ENCODE data around the gene SSC4D. TPM values are rescaled to one million over a fixed set of nuclear protein-coding genes. Genes with fewer than 3 reads are reported as not detected.

Gene SSC4D
- total and polyA plus RNA-seq, 9 of the 15 experiments (the other 6 are each of a cell fraction or from before 2014, with no cell fraction given): 0.06 to 1.1 (median 0.85) TPM; not detected in 1

- TF ChIP-seq, protein P1, sequence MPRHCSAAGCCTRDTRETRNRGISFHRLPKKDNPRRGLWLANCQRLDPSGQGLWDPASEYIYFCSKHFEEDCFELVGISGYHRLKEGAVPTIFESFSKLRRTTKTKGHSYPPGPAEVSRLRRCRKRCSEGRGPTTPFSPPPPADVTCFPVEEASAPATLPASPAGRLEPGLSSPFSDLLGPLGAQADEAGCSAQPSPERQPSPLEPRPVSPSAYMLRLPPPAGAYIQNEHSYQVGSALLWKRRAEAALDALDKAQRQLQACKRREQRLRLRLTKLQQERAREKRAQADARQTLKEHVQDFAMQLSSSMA (CRISPR knock-in tag; IDR thresholded peaks at IDR 0.05): no peak
- no peak for TF ChIP-seq ZNF347 (CRISPR knock-in tag; IDR thresholded peaks at IDR 0.05; ENCODE audit: low read depth)
- no peak for TF ChIP-seq RBM15 (IDR thresholded peaks at IDR 0.05; ENCODE audit: insufficient read depth, low read length)
- no peak for TF ChIP-seq ZKSCAN3 (CRISPR knock-in tag; IDR thresholded peaks at IDR 0.05)
- TF ChIP-seq, protein P2, sequence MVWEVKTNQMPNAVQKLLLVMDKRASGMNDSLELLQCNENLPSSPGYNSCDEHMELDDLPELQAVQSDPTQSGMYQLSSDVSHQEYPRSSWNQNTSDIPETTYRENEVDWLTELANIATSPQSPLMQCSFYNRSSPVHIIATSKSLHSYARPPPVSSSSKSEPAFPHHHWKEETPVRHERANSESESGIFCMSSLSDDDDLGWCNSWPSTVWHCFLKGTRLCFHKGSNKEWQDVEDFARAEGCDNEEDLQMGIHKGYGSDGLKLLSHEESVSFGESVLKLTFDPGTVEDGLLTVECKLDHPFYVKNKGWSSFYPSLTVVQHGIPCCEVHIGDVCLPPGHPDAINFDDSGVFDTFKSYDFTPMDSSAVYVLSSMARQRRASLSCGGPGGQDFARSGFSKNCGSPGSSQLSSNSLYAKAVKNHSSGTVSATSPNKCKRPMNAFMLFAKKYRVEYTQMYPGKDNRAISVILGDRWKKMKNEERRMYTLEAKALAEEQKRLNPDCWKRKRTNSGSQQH (CRISPR knock-in tag; IDR thresholded peaks at IDR 0.05): no peak
- TF ChIP-seq POLR3A (IDR thresholded peaks at IDR 0.05; ENCODE audit: borderline replicate concordance, extremely low read depth, insufficient read depth, insufficient read length): no peak
- TF ChIP-seq, protein P3, sequence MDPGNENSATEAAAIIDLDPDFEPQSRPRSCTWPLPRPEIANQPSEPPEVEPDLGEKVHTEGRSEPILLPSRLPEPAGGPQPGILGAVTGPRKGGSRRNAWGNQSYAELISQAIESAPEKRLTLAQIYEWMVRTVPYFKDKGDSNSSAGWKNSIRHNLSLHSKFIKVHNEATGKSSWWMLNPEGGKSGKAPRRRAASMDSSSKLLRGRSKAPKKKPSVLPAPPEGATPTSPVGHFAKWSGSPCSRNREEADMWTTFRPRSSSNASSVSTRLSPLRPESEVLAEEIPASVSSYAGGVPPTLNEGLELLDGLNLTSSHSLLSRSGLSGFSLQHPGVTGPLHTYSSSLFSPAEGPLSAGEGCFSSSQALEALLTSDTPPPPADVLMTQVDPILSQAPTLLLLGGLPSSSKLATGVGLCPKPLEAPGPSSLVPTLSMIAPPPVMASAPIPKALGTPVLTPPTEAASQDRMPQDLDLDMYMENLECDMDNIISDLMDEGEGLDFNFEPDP (CRISPR knock-in tag; IDR thresholded peaks at IDR 0.05): no peak
- no peak for TF ChIP-seq SMARCE1 (IDR thresholded peaks at IDR 0.05)
Observed at GRCh38 chr7:76426246-76426645, 16.7 kb upstream of the SSC4D start (continued).

Data from K562 (cell line).